SH-SY5Y (cell line): Measurements from ENCODE around the gene PROSER3.

Source experiments
- GATA2 ChIP-seq: IDR thresholded peaks from 2 replicates; pipeline ENCODE4 v1.6.1; 2011; ENCODE audit warnings: mild to moderate bottlenecking, low read depth, low read length
- GATA3 ChIP-seq: IDR thresholded peaks from 2 replicates; pipeline ENCODE4 v1.6.1; 2011; ENCODE audit warnings: low read depth, mild to moderate bottlenecking, low read length, moderate library complexity

The PROSER3 gene

DNA sequence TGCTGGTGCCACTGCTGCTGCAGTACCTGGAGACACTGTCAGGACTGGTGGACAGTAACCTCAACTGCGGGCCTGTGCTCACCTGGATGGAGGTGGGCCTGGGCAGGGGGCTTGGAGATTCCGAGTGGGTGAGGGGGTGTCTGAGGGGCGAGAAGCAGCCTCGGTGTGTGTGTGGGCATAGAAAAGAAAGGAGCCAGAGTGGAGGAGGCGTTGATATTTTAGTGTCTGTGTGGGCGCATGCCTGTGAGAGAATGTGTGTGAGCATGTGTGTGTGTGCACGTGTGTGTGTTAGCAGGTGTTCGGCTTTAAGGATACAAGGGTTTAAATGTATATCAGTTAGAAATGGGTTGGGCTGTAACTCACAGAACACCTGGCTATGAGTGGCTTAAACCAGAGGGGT lies 21.1 kb downstream of the PROSER3 start:
- no peak for TF ChIP-seq GATA2
- TF ChIP-seq GATA3: no peak

DNA sequence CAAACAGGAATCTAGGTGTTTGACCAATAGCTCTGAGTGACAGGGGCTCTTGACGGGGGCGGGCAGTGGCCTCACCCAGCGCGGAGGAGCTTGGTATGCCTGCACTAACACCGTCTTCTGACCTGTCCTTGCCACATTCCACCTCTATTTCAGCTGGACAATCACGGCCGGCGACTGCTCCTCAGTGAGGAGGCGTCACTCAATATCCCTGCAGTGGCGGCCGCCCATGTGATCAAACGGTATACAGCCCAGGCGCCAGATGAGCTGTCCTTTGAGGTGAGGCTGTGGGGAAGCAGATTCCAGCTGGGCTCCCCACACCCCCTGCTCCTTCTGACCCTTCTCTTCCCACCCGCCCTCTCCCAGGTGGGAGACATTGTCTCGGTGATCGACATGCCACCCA lies 22.1 kb downstream of the PROSER3 start:
- TF ChIP-seq GATA3 (no peak), GATA2 (no peak)

DNA sequence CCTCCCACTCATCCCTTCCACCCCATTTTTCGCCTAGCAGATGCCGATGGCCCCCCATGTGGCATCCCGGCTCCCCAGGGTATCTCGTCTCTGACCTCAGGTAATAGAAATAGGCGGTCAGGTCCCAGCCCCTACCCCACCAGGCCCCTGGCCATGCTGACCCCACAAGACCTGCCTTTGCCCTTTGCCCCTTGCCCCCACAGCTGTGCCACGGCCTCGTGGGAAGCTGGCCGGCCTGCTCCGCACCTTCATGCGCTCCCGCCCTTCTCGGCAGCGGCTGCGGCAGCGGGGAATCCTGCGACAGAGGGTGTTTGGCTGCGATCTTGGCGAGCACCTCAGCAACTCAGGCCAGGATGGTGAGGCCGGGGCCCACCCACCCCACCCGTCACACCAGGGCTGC lies 22.7 kb downstream of the PROSER3 start:
- TF ChIP-seq GATA2: no peak
- no peak for TF ChIP-seq GATA3

DNA sequence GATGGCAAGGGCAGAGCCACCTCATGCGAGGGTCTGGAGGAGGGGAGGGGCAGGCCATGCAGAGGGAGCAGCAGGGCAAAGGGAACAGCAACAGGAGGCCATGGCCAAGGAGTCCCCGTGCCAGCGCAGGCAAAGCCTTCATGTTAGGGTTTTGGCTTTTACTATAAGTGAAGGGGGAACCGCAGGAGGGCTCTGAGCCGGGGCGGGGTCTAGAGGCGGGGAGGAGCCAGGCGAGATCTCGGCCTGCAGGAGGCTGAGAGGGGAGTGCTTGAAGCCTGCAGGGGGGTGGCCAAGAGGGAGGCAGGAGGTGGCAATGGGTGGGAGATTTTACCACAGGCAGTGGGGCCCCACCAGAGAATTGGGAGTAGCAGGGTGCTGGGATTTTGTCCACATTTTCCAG lies 23.7 kb downstream of the PROSER3 start:
- TF ChIP-seq GATA3: no peak
- TF ChIP-seq GATA2: no peak

DNA sequence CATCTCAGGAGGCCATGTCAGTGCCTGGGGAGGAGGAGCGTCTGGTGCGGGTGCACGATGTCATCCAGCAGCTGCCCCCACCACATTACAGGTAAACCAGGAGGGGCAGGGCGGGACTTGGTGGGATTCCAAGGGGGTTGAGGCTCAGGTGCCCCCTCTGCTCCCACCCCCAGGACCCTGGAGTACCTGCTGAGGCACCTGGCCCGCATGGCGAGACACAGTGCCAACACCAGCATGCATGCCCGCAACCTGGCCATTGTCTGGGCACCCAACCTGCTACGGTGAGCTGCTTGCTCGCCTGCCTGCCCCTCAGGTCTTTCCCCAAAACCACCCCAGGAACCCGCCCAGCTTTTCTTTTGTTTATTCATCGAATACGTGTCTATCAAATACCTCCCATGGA lies 24.6 kb downstream of the PROSER3 start:
- TF ChIP-seq GATA3 (no peak), GATA2 (no peak)

DNA sequence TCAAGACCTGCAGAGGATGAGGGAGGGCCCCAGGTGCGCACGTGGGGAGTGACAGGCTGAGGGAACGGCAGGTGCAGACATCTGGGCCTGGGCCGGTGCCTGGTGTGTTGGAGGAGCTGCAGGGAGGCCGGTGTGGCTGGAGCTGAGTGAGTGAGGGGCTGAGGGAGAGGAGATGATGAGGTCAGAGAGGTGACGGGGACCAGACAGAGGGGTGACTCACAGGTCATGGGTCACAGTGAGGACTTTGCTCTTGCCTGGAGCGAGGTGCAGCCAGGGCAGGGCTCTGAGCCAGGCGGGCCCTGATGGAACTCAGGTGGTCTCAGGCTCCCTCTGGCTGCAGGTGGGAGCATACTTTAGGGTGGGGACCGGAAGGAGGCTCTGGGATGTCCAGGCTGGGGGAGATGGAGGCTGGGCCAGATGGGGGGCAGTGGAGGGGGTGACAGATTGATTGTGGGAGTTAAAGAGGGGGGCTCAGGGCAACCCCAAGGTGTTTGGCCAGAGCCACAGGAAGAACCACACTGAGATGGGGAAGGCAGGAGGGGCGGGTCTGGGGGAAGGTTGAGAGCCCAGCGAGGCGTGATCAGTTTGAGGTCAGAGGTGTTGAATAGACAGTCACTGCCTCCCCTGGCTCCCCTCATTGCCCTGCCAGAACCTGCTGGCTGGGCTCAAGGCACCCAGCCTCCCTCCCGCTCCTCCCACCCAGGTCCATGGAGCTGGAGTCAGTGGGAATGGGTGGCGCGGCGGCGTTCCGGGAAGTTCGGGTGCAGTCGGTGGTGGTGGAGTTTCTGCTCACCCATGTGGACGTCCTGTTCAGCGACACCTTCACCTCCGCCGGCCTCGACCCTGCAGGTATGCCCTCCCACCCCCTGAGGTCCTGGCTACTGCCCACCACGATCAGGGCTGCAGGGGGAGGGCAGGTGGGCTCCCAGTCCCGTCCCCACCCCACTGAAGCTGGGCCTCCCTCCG lies 25.8 kb downstream of the PROSER3 start:
- TF ChIP-seq GATA3 (no peak), GATA2 (no peak)

DNA sequence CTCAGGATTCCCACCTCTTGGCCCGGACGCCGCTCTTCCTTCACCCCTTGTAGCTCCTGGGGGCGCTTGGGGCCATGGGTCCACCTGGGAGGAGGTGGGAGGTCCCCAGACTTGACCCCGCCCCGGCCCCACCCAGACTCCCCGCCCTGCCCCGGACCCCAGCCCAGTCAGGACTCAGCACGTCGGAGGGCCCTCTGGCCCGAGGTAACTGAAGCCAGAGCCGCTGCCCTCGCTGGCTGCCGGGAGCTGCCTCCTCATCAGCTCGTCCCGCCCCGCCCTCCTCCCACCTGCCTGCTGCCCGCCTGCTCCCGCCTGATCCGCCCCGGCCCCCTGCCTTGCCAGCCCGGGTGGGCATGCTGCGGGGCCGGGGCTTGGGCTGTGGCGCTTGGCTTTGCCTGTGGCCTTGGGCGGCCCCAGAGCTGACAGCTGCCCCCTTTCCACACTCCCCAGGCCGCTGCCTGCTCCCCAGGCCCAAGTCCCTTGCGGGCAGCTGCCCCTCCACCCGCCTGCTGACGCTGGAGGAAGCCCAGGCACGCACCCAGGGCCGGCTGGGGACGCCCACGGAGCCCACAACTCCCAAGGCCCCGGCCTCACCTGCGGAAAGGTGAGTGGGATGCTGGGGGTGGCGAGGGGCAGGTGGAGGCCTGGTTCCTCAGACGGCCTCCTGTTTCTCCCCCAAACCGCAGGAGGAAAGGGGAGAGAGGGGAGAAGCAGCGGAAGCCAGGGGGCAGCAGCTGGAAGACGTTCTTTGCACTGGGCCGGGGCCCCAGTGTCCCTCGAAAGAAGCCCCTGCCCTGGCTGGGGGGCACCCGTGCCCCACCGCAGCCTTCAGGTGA lies 26.7 kb downstream of the PROSER3 start:
- TF ChIP-seq GATA2: no peak
- TF ChIP-seq GATA3: no peak

DNA sequence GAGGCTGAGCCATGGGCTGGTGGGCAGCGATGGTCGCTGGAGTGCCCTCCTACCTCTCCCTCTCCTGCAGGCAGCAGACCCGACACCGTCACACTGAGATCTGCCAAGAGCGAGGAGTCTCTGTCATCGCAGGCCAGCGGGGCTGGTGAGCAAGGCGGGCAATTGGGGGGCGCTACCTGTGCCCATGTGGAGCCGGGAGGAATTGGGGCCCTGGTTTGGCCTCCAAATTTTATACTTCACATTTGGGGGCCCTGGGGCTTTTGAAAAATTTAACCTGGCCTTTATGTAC lies 27.3 kb downstream of the PROSER3 start:
- TF ChIP-seq GATA2 (no peak), GATA3 (no peak)

DNA sequence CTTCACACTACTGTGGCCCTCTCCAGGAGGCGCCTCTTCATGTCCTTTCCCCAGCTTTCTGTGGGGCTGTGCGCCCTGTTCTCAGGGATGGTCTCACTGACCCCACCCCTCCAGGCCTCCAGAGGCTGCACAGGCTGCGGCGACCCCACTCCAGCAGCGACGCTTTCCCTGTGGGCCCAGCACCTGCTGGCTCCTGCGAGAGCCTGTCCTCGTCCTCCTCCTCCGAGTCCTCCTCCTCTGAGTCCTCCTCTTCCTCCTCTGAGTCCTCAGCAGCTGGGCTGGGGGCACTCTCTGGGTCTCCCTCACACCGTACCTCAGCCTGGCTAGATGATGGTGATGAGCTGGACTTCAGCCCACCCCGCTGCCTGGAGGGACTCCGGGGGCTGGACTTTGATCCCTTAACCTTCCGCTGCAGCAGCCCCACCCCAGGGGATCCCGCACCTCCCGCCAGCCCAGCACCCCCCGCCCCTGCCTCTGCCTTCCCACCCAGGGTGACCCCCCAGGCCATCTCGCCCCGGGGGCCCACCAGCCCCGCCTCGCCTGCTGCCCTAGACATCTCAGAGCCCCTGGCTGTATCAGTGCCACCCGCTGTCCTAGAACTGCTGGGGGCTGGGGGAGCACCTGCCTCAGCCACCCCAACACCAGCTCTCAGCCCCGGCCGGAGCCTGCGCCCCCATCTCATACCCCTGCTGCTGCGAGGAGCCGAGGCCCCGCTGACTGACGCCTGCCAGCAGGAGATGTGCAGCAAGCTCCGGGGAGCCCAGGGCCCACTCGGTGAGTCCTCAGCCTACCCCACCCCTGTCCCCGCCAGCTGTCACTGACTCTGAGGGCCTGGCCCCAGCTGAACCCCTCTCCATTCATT lies 28.6 kb downstream of the PROSER3 start:
- TF ChIP-seq GATA3 (no peak), GATA2 (no peak)

DNA sequence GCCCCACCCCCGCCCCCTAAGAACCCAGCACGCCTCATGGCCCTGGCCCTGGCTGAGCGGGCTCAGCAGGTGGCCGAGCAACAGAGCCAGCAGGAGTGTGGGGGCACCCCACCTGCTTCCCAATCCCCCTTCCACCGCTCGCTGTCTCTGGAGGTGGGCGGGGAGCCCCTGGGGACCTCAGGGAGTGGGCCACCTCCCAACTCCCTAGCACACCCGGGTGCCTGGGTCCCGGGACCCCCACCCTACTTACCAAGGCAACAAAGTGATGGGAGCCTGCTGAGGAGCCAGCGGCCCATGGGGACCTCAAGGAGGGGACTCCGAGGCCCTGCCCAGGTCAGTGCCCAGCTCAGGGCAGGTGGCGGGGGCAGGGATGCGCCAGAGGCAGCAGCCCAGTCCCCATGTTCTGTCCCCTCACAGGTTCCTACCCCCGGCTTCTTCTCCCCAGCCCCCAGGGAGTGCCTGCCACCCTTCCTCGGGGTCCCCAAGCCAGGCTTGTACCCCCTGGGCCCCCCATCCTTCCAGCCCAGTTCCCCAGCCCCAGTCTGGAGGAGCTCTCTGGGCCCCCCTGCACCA lies 29.3 kb downstream of the PROSER3 start:
- TF ChIP-seq GATA3 (no peak), GATA2 (no peak)

DNA sequence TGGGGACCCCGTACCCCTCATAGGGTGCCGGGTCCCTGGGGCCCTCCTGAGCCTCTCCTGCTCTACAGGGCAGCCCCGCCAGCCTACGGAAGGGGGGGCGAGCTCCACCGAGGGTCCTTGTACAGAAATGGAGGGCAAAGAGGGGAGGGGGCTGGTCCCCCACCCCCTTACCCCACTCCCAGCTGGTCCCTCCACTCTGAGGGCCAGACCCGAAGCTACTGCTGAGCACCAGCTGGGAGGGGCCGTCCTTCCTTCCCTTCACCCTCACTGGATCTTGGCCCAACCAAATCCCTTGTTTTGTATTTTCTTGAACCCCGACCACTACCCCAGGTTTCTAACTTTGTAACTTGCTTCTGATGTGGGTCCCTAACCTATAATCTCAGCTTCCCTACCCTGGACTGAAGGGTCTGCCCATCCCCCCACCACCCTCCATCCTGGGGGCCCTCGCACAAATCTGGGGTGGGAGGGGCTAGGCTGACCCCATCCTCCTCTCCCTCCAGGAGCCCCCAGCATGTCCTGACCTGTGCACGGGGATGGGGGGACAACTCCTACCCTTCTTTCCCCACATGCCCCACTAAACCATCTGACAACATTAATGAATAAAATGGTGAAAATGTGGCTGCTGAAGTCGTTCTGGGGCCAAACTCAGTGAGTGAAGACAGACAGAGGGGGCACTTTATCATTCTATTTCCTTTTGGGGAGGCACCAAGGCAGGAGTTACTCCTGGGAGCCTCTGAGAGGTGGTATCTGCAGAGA lies 30.4 kb downstream of the PROSER3 start:
- TF ChIP-seq GATA3: no peak
- no peak for TF ChIP-seq GATA2

DNA sequence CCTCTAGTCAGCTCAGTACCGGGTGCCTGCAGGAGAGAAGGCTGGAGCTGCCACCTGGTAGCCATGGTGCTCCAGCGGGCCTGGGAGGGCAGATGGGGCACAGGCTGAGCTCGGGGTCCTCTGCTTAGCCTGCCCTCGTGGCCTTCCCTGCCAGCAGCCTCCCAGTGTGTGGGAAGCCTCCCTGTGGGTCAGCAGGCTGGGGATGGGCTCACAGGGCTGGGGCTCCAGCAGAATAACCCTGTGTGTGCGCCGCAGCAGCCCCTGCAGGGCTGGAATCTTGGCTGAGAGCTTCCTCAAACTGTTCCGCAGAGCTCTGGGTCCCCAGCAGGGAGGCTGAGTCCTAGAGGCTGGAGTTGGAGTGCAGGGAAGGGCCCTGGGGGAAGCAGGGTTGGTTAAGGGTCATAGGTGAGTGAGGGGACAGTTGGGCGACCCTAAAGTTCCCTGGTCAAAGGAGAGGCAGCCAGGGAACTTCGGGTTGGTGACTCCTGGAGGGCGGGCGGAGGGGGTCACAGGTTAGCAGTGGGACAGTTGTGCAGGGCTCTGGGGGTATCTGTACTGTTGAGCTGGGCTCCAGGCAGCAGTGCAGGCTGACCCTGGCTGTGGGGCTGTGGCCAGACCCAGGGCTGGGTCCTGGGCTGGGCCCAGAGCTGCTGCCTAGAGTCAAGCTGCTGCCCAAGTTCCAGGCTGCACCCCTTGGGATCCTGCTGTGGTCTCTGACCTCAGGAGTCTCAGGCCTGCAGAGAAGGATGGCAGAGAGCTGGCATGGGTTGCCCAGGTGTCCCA lies 31.4 kb downstream of the PROSER3 start:
- no peak for TF ChIP-seq GATA2
- no peak for TF ChIP-seq GATA3
